ENCODE measurements around the gene CEP112.
A peak's percentile ranks its signal among the peaks of the same experiment; 100 is the strongest.

CEP112 gene

DNA sequence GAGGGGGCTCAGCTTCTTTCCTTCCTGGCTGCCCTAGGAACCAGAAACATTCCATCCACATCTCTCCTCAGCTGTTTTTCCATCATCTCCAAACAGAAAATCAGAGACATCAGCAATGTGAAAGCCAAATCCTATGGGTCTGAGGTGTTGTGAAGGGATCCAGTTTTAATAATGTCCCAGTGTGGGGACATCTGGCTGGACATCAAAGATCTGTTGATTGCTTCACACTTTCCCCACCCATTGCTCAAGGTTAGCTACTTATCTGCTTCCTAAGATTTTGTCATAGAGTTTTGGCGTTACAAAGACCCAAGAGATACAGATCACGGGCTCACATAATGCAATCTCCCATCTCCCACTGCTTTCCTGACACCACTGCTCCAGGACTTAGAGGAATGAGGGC lies 582.6 kb downstream of the CEP112 start:
- DNase-seq (ENCODE audit: low read depth): no peak
- no peak for TF ChIP-seq CTCF (conservative IDR thresholded peaks at IDR 0.05; ENCODE audit: low read depth, low read length)
- H3K4me3 ChIP-seq (ENCODE audit: low read depth, low read length): no peak overlapping the region

DNA sequence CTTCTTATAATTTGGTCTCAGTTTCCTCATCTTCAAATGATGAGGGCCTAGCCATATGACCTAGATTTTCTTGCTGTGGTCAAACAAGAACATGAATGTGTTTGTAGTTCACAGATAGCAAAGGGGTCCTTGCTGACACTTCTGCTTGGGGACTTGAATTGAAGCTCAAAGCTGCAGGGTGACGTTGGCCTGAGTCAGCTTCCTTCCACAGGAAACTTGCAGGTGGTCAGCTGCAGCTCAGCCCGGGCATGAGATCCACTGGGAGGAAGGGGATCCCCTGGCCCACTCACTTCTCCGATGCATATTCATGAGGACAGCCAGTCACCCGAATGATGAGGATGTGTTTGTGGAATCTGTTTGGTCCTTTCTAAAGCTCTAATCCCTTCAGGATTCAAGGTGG lies 587.9 kb downstream of the CEP112 start:
- no peak for TF ChIP-seq CTCF (conservative IDR thresholded peaks at IDR 0.05; ENCODE audit: low read depth, low read length)
- peak; percentile 8 for DNase-seq (ENCODE audit: low read depth)
- no peak overlapping the region for H3K4me3 ChIP-seq (ENCODE audit: low read depth, low read length)

DNA sequence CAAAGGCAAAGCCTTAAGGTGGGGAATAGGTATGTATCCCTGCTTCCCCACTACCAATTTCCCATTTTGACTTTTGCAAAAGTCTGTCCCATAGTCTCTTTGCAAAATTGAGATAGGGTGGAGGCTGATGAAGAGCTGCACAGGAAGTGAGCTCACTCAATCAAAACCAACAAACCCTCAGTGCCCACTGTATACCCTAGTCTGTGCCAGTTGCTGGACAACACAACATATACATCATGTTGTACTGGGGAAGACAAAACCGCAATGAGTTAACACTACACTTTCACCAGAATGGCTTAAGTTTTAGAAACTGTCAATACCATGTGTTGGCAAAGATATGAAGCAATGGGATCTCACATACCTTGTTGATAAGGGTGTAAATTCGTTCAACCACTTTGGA lies 590.1 kb downstream of the CEP112 start:
- no peak for DNase-seq (ENCODE audit: low read depth)
- TF ChIP-seq CTCF (conservative IDR thresholded peaks at IDR 0.05; ENCODE audit: low read depth, low read length): no peak
- no peak overlapping the region for H3K4me3 ChIP-seq (ENCODE audit: low read depth, low read length)

DNA sequence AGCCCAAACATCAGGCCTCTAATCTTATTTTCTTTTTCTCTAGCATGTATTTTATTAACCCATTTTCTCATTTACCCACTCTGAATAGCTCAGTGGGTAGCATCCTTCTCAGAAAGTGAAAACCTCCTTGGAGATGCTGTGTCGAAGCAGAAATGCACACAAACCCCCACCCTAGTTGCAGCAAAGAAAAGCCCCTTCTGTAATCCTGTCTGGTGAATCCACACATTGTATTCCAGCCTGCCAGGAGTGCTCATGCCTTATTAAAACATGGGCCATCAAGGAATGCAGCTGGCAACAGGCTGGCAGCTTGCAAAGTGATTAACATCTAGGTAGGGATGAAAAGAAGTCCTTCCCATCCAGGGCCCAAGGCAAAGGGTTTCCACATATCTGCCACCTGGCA lies 590.8 kb downstream of the CEP112 start:
- no peak for DNase-seq (ENCODE audit: low read depth)
- no peak overlapping the region for H3K4me3 ChIP-seq (ENCODE audit: low read depth, low read length)
- no peak for TF ChIP-seq CTCF (conservative IDR thresholded peaks at IDR 0.05; ENCODE audit: low read depth, low read length)

- DNase-seq (ENCODE audit: low read depth): no peak
- no peak overlapping the region for H3K4me3 ChIP-seq (ENCODE audit: low read depth, low read length)
- TF ChIP-seq CTCF (conservative IDR thresholded peaks at IDR 0.05; ENCODE audit: low read depth, low read length): no peak
Observed at GRCh38 chr17:65600518-65600917, 591.4 kb downstream of the CEP112 start.

DNA sequence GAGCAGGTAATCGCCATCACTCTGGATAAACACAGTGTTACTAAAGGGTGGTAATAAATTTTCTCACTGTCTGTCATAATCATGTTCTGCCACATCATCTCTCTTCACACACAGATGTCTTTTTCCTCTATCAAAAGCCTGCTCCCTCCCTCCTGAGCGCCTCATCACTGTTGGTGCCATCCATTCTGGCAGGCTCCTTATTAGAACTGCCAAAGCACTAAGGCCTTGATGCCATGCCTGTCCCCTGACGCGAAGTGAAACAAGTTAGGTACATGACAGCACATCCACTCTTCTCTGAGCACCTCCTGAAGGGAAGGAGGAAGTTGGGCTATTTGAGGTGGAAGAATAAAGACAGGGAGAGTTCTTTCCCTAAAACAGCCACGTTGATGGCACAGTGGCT lies 592.3 kb downstream of the CEP112 start:
- DNase-seq (ENCODE audit: low read depth): no peak
- TF ChIP-seq CTCF (conservative IDR thresholded peaks at IDR 0.05; ENCODE audit: low read depth, low read length): no peak
- H3K4me3 ChIP-seq (ENCODE audit: low read depth, low read length): no peak overlapping the region

DNA sequence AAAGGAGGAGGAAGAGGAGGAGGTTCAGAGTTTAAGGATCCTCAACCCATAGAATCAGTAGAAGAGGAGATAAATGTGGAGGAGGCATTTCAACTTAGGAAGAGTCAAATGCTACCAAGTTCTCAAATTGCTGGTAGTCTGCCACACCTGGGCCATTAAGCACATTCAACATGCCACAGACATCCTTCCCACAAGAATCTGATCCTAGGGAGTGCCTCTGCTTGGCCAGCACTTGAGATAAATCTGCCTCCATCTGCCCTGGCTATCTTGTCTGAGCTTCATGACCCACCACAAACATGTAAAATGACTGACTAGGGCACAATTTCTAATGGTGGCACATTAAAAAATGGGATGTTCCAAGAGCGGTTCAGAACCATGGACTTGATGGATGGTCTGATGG lies 593.2 kb downstream of the CEP112 start:
- TF ChIP-seq CTCF (conservative IDR thresholded peaks at IDR 0.05; ENCODE audit: low read depth, low read length): no peak
- no peak overlapping the region for H3K4me3 ChIP-seq (ENCODE audit: low read depth, low read length)
- no peak for DNase-seq (ENCODE audit: low read depth)
